SK-N-DZ (cell line): ENCODE data around the gene SUV39H1.

Experiments
- small RNA-seq, 2 experiments: library from RNA; depleted of rRNA; stranded (forward); fragments of <200 nt; gene quantifications; one replicate each; pipeline ENCODE3, GENCODE V24; 2014

Gene SUV39H1

Small RNAs within 50 kb of the gene (small RNA-seq; reads per million reads assigned to genes)
- gene RNU6-1056P, result 0 reads per million in 2 experiments
